Ascending aorta (tissue), 2 donors: ENCODE measurements around the gene OPN1LW. TPM values are rescaled to one million over a fixed set of nuclear protein-coding genes. Genes with fewer than 3 reads are reported as not detected.

Experiments used
- DNase-seq, 2 donors: peaks; one replicate each; pipeline ENCODE4 v3.0.0-alpha.2; 2019; ENCODE audit warnings: low spot score in 2 of 2
- H3K27ac ChIP-seq, 2 donors: fragments of 200-600 bp; sonication (generic); one replicate each; pipeline ENCODE4 v1.5.1; 2016 to 2017; ENCODE audit warnings: mild to moderate bottlenecking in 1 of 2
- H3K27me3 ChIP-seq: fragments of 200-600 bp; sonication (generic); one replicate; pipeline ENCODE4 v1.5.1; 2017
- H3K36me3 ChIP-seq, 2 donors: fragments of 200-600 bp; sonication (generic); one replicate each; pipeline ENCODE4 v1.5.1; 2016
- H3K4me1 ChIP-seq, 2 donors: fragments of 200-600 bp; sonication (generic); one replicate each; pipeline ENCODE4 v1.5.1; 2016 to 2017; ENCODE audit warnings: mild to moderate bottlenecking in 1 of 2
- H3K4me3 ChIP-seq, 2 donors: fragments of 200-600 bp; sonication (generic); one replicate each; pipeline ENCODE4 v1.5.1; 2016 to 2017; ENCODE audit warnings: mild to moderate bottlenecking in 1 of 2
- H3K9me3 ChIP-seq, 2 donors: fragments of 200-600 bp; sonication (generic); one replicate each; pipeline ENCODE4 v1.5.1; 2016
- CTCF ChIP-seq, 3 experiments: fragments of 200-600 bp in 2 of 3; fragments of 450-650 bp in 1 of 3; sonication (generic) in 2 of 3; IDR thresholded peaks; one replicate each; pipeline ENCODE4 v1.5.1; 2016 to 2019; ENCODE audit warnings: antibody characterized with exemption in 3 of 3, mild to moderate bottlenecking in 1 of 3, moderate library complexity in 1 of 3
- intact Hi-C: fragments of 100-400 bp; cut with DNase I; formaldehyde crosslinking; loops from one replicate; pipeline ENCODE4 v1.15.1; 2023
- total RNA-seq: library from RNA; depleted of rRNA; stranded (reverse); fragments of >200 nt; gene quantifications from one replicate; pipeline ENCODE4 v1.1.0, GENCODE V29; 2016

OPN1LW gene
- total RNA-seq, 1 donor from 2014 or later, result not detected

- Histone ChIP-seq H3K36me3 (no peaks in the 10 kb centered on the region), H3K27ac (no peak overlapping the region), H3K4me1 (no peaks in the 10 kb centered on the region), H3K9me3 (no peaks in the 10 kb centered on the region), H3K27me3 (no peaks in the 10 kb centered on the region), H3K4me3 (no peak overlapping the region)
- no peak for TF ChIP-seq CTCF (IDR thresholded peaks at IDR 0.05)
- DNase-seq, result no peak
- intact Hi-C loops, result no loop called here
Observed at GRCh38 chrX:154116426-154117211, 27.4 kb upstream of the OPN1LW start.

- Histone ChIP-seq H3K4me3 (no peak overlapping the region), H3K9me3 (no peaks in the 10 kb centered on the region), H3K27ac (no peak overlapping the region), H3K36me3 (no peaks in the 10 kb centered on the region), H3K27me3 (no peaks in the 10 kb centered on the region), H3K4me1 (no peaks in the 10 kb centered on the region)
- TF ChIP-seq CTCF (IDR thresholded peaks at IDR 0.05), result no peak
- intact Hi-C loops, result no loop called here
- DNase-seq, result no peak
Observed at GRCh38 chrX:154117566-154117965, 26.5 kb upstream of the OPN1LW start.

GRCh38 chrX:154120567-154120966, 23.5 kb upstream of the OPN1LW start:
- TF ChIP-seq CTCF (IDR thresholded peaks at IDR 0.05), result no peak
- intact Hi-C loops, result no loop called here
- H3K4me3 ChIP-seq, result no peak overlapping the region
- H3K27ac ChIP-seq, result no peak overlapping the region
- H3K27me3 ChIP-seq, result no peaks in the 10 kb centered on the region
- no peaks in the 10 kb centered on the region for H3K36me3 ChIP-seq
- DNase-seq, result no peak
- H3K9me3 ChIP-seq, result no peaks in the 10 kb centered on the region
- H3K4me1 ChIP-seq, result no peaks in the 10 kb centered on the region

- Histone ChIP-seq H3K4me3 (no peak overlapping the region), H3K4me1 (no peaks in the 10 kb centered on the region), H3K36me3 (no peaks in the 10 kb centered on the region), H3K27me3 (no peaks in the 10 kb centered on the region), H3K27ac (no peak overlapping the region), H3K9me3 (no peaks in the 10 kb centered on the region)
- no peak for TF ChIP-seq CTCF (IDR thresholded peaks at IDR 0.05)
- no peak for DNase-seq
- intact Hi-C loops, result no loop called here
Observed at GRCh38 chrX:154121207-154121606, 22.8 kb upstream of the OPN1LW start.

- Histone ChIP-seq H3K27ac (no peak overlapping the region), H3K4me1 (no peaks in the 10 kb centered on the region), H3K27me3 (no peaks in the 10 kb centered on the region), H3K4me3 (no peak overlapping the region), H3K36me3 (no peaks in the 10 kb centered on the region), H3K9me3 (no peaks in the 10 kb centered on the region)
- intact Hi-C loops, result no loop called here
- no peak for DNase-seq
- TF ChIP-seq CTCF (IDR thresholded peaks at IDR 0.05), result no peak
Observed at GRCh38 chrX:154121961-154122360, 22.1 kb upstream of the OPN1LW start.
